ENCODE measurements around the gene TTC7B.

GRCh38 chr14:90665321-90666000 is 150.8 kb downstream of the TTC7B start:
- no peak for TF ChIP-seq CTCF (IDR thresholded peaks at IDR 0.05; ENCODE audit: extremely low read depth in 1 of 2, insufficient read depth in 1 of 2, low read depth in 1 of 2, low read length in 2 of 2)
- TF ChIP-seq MYC (IDR thresholded peaks at IDR 0.05; ENCODE audit: low read depth, low read length) = no peak
- TF ChIP-seq POLR2A (IDR thresholded peaks at IDR 0.05; ENCODE audit: low read depth, low read length) = no peak
- no peak for TF ChIP-seq POLR2AphosphoS5 (IDR thresholded peaks at IDR 0.05; ENCODE audit: insufficient read depth, low read depth, low read length)
- TF ChIP-seq EZH2 (IDR thresholded peaks at IDR 0.05; ENCODE audit: borderline replicate concordance, low read depth, low read length, severe bottlenecking) = no peak
- TF ChIP-seq MAX (IDR thresholded peaks at IDR 0.05; ENCODE audit: insufficient read depth, insufficient read length) = no peak
- no peak for TF ChIP-seq FOS (IDR thresholded peaks at IDR 0.05; ENCODE audit: borderline replicate concordance, insufficient read depth, low read length)

Measured in endothelial cell of umbilical vein (primary cell).